ENCODE data around the gene SGPP2.

- TF ChIP-seq CTCF (IDR thresholded peaks at IDR 0.05; ENCODE audit: low read length) (no peak), EZH2phosphoT487 (IDR thresholded peaks at IDR 0.05; ENCODE audit: low read length) (no peak), EZH2 (optimal IDR thresholded peaks at IDR 0.05; ENCODE audit: low read depth, low read length) (no peak)
These were observed 69.9 kb downstream of the SGPP2 start for GRCh38 chr2:222494104-222494739.
